Liver (tissue), 9 donors: ENCODE data around the gene ABCA4. TPM values are rescaled to one million over a fixed set of nuclear protein-coding genes. Genes with fewer than 3 reads are reported as not detected.

Source experiments
- DNase-seq: peaks from one replicate; pipeline ENCODE4 v3.0.0-alpha.2; 2017; ENCODE audit warnings: low spot score
- H3K27ac ChIP-seq, 2 donors: one replicate each; pipeline ENCODE4 v1.7.0; 2013; ENCODE audit warnings: inconsistent platforms in 2 of 2, low read length in 2 of 2, control low read depth in 1 of 2, low read depth in 1 of 2, mild to moderate bottlenecking in 1 of 2
- H3K27me3 ChIP-seq, 4 donors: one replicate each; pipeline versions ENCODE4 v1.6.1 to v1.7.0; 2013; ENCODE audit warnings: low read length in 3 of 4, inconsistent platforms in 1 of 4, mild to moderate bottlenecking in 1 of 4, moderate library complexity in 1 of 4; ENCODE audit not compliant: control insufficient read depth in 4 of 4, insufficient read depth in 4 of 4
- H3K36me3 ChIP-seq, 4 donors: one replicate each; pipeline versions ENCODE4 v1.6.1 to v1.7.0; 2013; ENCODE audit warnings: low read length in 3 of 4, mild to moderate bottlenecking in 3 of 4, low read depth in 1 of 4, moderate library complexity in 1 of 4; ENCODE audit not compliant: control insufficient read depth in 4 of 4, insufficient read depth in 3 of 4
- H3K4me1 ChIP-seq, 4 donors: one replicate each; pipeline versions ENCODE4 v1.6.1 to v1.7.0; 2013; ENCODE audit warnings: low read length in 3 of 4, mild to moderate bottlenecking in 3 of 4, moderate library complexity in 1 of 4; ENCODE audit not compliant: control insufficient read depth in 4 of 4, insufficient read depth in 4 of 4
- H3K4me3 ChIP-seq, 3 donors: one replicate each; pipeline versions ENCODE4 v1.6.1 to v1.7.0; 2013; ENCODE audit warnings: low read length in 3 of 3, control low read depth in 1 of 3, low read depth in 1 of 3, mild to moderate bottlenecking in 1 of 3
- H3K9ac ChIP-seq, 2 donors: one replicate each; pipeline ENCODE4 v1.7.0; 2013; ENCODE audit warnings: low read length in 2 of 2, mild to moderate bottlenecking in 2 of 2, moderate library complexity in 2 of 2, control low read depth in 1 of 2, low read depth in 1 of 2
- H3K9me3 ChIP-seq, 4 donors: one replicate each; pipeline versions ENCODE4 v1.6.1 to v1.7.0; 2013; ENCODE audit warnings: low read length in 3 of 4; ENCODE audit not compliant: control insufficient read depth in 4 of 4
- EGR1 ChIP-seq, 2 donors: IDR thresholded peaks; 2 replicates each; pipeline ENCODE4 v1.6.1; 2016 to 2018; ENCODE audit warnings: antibody characterized with exemption in 2 of 2, low read depth in 2 of 2
- FOXA1 ChIP-seq: IDR thresholded peaks from 2 replicates; pipeline ENCODE4 v1.6.1; 2016; ENCODE audit warnings: antibody characterized with exemption
- GABPA ChIP-seq, 2 donors: IDR thresholded peaks in 1 of 2; conservative IDR thresholded peaks in 1 of 2; 2 replicates each; pipeline ENCODE4 v1.6.1; 2016; ENCODE audit warnings: antibody characterized with exemption in 2 of 2, mild to moderate bottlenecking in 1 of 2, moderate library complexity in 1 of 2
- HNF4A ChIP-seq, 2 donors: conservative IDR thresholded peaks; 2 replicates each; pipeline ENCODE4 v1.6.1; 2016; ENCODE audit warnings: antibody characterized with exemption in 2 of 2, mild to moderate bottlenecking in 2 of 2
- HNF4G ChIP-seq: IDR thresholded peaks from 2 replicates; pipeline ENCODE4 v1.6.1; 2016; ENCODE audit warnings: antibody characterized with exemption
- JUND ChIP-seq, 2 donors: IDR thresholded peaks; 2 replicates each; pipeline ENCODE4 v1.6.1; 2016; ENCODE audit warnings: antibody characterized with exemption in 2 of 2
- NR2F2 ChIP-seq: IDR thresholded peaks from 2 replicates; pipeline ENCODE4 v1.6.1; 2016; ENCODE audit warnings: antibody characterized with exemption
- RAD21 ChIP-seq, 2 donors: IDR thresholded peaks; 2 replicates each; pipeline ENCODE4 v1.6.1; 2016; ENCODE audit warnings: antibody characterized with exemption in 2 of 2, mild to moderate bottlenecking in 2 of 2
- RXRA ChIP-seq, 2 donors: IDR thresholded peaks; 2 replicates each; pipeline ENCODE4 v1.6.1; 2017 to 2018; ENCODE audit warnings: antibody characterized with exemption in 2 of 2, mild to moderate bottlenecking in 1 of 2
- SP1 ChIP-seq: IDR thresholded peaks from 2 replicates; pipeline ENCODE4 v1.6.1; 2018; ENCODE audit warnings: antibody characterized with exemption, mild to moderate bottlenecking
- YY1 ChIP-seq: IDR thresholded peaks from 2 replicates; pipeline ENCODE4 v1.6.1; 2016; ENCODE audit warnings: antibody characterized with exemption, mild to moderate bottlenecking
- WGBS: extraction: QIAGEN DNeasy Blood & Tissue Kit; methylation state at CpG from one replicate; pipeline ENCODE4 v1.1.7; 2013; 5-methylcytosine and 5-hydroxymethylcytosine counted together
- polyA plus RNA-seq, 2 donors: library from polyadenylated mRNA; stranded (reverse) in 1 of 2; unstranded in 1 of 2; fragments of 200-250 nt in 1 of 2; fragments of >200 nt in 1 of 2; fragmentation: Nextera tagmentation in 1 of 2; extraction: Ambion mirVana in 1 of 2; gene quantifications; one replicate each; pipeline versions ENCODE4 v1.2.1 to v1.2.3, GENCODE V29; 2013 to 2015
- total RNA-seq, 2 donors: library from RNA; depleted of rRNA; stranded (reverse); fragments of >200 nt; gene quantifications; one replicate each; pipeline ENCODE4 v1.2.3, GENCODE V29; 2014
- TF ChIP-seq, protein P1 (sequence below): IDR thresholded peaks from 2 replicates; pipeline ENCODE4 v1.6.1; 2016; ENCODE audit warnings: antibody characterized with exemption, mild to moderate bottlenecking
- TF ChIP-seq, protein P2 (sequence below): IDR thresholded peaks from 2 replicates; pipeline ENCODE4 v1.6.1; 2016; ENCODE audit warnings: antibody characterized with exemption
- TF ChIP-seq, protein P3 (sequence below): fragments of 150-350 bp; IDR thresholded peaks from 2 replicates; pipeline ENCODE4 v1.5.1; 2017; ENCODE audit warnings: improper control_type of control experiment, low read depth, low read length; ENCODE audit not compliant: missing input control
- TF ChIP-seq, protein P4 (sequence below): IDR thresholded peaks from 2 replicates; pipeline ENCODE4 v1.6.1; 2016; ENCODE audit warnings: antibody characterized with exemption
- donor health status: healthy.
- donor health status: healthy.
- donor health status: healthy.
- donor health status: healthy.
- donor health status: healthy.

The ABCA4 gene
- total and polyA plus RNA-seq, 4 donors = 0.19 to 1.5 (median 0.38) TPM

DNA sequence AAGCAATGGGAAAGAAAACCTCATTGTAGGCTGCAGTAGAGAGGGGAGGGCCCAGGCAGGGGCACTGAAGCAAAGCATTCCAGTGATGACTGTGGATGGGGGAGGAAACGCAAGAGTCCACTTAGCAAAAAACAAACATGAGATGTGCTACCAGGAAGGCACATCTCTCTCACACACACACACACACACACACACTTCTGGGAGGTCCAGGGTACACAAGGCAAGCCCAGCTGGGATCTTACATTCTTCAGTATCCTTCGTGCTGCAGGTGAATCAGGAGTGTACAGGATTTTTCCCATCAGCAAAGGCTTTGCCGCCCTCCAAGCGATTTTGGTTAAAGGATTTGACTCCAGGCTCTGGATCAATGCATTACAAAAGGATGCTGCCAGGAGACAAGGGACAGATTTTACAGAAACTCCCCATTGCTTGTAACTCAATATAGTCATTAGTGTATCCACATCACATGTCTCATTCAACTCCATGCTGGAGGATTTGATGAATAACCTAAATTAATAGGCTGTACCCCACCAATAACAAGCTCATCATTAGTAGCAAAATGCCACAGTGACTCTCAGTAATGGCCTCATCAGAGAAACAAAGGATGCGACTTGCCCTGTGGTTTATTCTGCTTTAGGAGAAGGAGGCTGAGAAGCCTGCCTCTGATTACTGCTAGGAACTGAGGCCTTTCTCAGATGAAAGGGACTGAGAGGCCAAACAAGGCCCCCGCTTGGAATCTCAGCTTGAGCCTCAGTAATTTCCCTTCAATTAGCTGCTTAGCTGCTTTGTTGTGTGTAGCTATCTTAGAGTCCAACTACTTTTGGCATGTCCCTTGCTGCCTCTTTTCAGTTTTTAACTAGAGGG, 41.6 kb downstream of the ABCA4 start:
- 92% methylated on average over 6 of the region's 6 CpGs for WGBS
- Histone ChIP-seq H3K9ac (no peak overlapping the region), H3K27ac (no peak overlapping the region), H3K27me3 (no peaks in the 10 kb centered on the region), H3K4me3 (no peak overlapping the region), H3K4me1 (no peaks in the 10 kb centered on the region), H3K36me3 (no peaks in the 10 kb centered on the region), H3K9me3 (no peaks in the 10 kb centered on the region)
- TF ChIP-seq HNF4A (conservative IDR thresholded peaks at IDR 0.05) = no peak
- TF ChIP-seq, protein P1, sequence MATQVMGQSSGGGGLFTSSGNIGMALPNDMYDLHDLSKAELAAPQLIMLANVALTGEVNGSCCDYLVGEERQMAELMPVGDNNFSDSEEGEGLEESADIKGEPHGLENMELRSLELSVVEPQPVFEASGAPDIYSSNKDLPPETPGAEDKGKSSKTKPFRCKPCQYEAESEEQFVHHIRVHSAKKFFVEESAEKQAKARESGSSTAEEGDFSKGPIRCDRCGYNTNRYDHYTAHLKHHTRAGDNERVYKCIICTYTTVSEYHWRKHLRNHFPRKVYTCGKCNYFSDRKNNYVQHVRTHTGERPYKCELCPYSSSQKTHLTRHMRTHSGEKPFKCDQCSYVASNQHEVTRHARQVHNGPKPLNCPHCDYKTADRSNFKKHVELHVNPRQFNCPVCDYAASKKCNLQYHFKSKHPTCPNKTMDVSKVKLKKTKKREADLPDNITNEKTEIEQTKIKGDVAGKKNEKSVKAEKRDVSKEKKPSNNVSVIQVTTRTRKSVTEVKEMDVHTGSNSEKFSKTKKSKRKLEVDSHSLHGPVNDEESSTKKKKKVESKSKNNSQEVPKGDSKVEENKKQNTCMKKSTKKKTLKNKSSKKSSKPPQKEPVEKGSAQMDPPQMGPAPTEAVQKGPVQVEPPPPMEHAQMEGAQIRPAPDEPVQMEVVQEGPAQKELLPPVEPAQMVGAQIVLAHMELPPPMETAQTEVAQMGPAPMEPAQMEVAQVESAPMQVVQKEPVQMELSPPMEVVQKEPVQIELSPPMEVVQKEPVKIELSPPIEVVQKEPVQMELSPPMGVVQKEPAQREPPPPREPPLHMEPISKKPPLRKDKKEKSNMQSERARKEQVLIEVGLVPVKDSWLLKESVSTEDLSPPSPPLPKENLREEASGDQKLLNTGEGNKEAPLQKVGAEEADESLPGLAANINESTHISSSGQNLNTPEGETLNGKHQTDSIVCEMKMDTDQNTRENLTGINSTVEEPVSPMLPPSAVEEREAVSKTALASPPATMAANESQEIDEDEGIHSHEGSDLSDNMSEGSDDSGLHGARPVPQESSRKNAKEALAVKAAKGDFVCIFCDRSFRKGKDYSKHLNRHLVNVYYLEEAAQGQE = no peak
- no peak for TF ChIP-seq JUND (IDR thresholded peaks at IDR 0.05)
- no peak for TF ChIP-seq EGR1 (IDR thresholded peaks at IDR 0.05; ENCODE audit: low read depth in 2 of 2)
- no peak for TF ChIP-seq NR2F2
- TF ChIP-seq, protein P2, sequence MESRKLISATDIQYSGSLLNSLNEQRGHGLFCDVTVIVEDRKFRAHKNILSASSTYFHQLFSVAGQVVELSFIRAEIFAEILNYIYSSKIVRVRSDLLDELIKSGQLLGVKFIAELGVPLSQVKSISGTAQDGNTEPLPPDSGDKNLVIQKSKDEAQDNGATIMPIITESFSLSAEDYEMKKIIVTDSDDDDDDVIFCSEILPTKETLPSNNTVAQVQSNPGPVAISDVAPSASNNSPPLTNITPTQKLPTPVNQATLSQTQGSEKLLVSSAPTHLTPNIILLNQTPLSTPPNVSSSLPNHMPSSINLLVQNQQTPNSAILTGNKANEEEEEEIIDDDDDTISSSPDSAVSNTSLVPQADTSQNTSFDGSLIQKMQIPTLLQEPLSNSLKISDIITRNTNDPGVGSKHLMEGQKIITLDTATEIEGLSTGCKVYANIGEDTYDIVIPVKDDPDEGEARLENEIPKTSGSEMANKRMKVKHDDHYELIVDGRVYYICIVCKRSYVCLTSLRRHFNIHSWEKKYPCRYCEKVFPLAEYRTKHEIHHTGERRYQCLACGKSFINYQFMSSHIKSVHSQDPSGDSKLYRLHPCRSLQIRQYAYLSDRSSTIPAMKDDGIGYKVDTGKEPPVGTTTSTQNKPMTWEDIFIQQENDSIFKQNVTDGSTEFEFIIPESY = no peak
- TF ChIP-seq, protein P3, sequence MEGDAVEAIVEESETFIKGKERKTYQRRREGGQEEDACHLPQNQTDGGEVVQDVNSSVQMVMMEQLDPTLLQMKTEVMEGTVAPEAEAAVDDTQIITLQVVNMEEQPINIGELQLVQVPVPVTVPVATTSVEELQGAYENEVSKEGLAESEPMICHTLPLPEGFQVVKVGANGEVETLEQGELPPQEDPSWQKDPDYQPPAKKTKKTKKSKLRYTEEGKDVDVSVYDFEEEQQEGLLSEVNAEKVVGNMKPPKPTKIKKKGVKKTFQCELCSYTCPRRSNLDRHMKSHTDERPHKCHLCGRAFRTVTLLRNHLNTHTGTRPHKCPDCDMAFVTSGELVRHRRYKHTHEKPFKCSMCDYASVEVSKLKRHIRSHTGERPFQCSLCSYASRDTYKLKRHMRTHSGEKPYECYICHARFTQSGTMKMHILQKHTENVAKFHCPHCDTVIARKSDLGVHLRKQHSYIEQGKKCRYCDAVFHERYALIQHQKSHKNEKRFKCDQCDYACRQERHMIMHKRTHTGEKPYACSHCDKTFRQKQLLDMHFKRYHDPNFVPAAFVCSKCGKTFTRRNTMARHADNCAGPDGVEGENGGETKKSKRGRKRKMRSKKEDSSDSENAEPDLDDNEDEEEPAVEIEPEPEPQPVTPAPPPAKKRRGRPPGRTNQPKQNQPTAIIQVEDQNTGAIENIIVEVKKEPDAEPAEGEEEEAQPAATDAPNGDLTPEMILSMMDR = no peak
- no peak for TF ChIP-seq YY1
- TF ChIP-seq GABPA (IDR thresholded peaks at IDR 0.05 in 1 of 2, conservative IDR thresholded peaks at IDR 0.05 in 1 of 2) = no peak
- TF ChIP-seq FOXA1 = no peak
- TF ChIP-seq RXRA (IDR thresholded peaks at IDR 0.05) = no peak
- TF ChIP-seq, protein P4, sequence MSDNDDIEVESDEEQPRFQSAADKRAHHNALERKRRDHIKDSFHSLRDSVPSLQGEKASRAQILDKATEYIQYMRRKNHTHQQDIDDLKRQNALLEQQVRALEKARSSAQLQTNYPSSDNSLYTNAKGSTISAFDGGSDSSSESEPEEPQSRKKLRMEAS = no peak
- TF ChIP-seq RAD21 (IDR thresholded peaks at IDR 0.05) = no peak
- no peak for TF ChIP-seq SP1
- TF ChIP-seq HNF4G = no peak
- DNase-seq = no peak
